Middle frontal gyrus (tissue), 1 donor: ENCODE data around the gene BIN1.
A peak's percentile ranks its signal among the peaks of the same experiment; 100 is the strongest.

Source experiments
- DNase-seq: peaks from one replicate; pipeline ENCODE4 v3.0.0-alpha.2; 2015; ENCODE audit warnings: low spot score; ENCODE audit errors: extremely low spot score

BIN1 gene

DNA sequence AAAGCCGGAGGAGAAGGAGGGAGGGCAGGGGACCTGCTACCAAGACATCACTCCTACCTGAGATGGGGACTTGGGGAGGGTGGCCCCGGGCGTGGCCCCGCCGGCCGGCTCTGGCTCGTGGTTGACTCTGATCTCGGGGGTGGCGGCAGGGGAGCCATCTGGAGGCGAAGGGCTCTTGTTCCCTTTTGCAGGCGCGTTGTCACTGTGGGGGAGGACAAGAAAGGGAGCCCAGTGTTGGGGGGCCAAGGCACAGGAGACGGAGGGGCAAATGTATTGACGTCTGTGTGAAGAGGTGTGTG, 48.1 kb downstream of the BIN1 start:
- DNase-seq: no peak

GRCh38 chr2:127058246-127058953, 48.6 kb downstream of the BIN1 start:
- no peak for DNase-seq

- DNase-seq: no peak
Measured at GRCh38 chr2:127057371-127058245, 49.3 kb downstream of the BIN1 start.

DNA sequence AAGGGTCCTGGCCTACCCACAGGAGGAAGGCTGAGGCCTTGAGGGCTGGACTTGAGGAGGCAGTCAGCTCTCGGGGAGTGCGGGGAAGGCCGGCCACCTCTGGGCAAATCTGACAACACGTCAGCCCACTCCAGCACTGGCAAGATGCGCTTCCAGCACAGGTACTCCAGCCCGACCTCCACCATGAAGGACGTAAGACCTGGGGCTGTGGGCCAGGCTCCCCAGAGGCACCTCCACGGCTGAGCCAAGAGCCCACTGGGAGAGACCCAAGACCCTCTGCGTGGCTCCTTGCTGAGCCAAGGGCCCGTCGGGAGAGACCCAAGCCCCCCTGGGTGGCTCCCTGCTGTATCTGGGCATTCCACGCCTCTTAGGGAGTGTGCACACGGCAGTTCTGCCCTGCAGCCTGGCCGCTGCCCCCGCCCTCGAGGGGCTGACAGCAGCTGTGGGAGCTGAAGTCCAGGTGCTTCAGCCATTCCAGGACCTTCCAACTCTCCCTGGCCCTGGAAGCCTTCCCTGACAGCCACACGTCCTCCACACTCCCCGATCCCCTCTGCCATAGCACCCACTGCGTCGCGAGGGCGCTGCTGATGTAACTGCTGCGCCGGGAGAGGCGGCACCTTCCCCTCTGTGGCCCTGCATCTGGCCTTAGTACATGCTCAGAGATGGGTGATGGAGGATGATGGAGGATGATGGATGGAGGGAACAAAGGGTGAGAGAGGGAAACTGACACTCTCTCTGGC, 50.2 kb downstream of the BIN1 start:
- DNase-seq: no peak

- DNase-seq: no peak
Measured at GRCh38 chr2:127056086-127056485, 50.9 kb downstream of the BIN1 start.

DNA sequence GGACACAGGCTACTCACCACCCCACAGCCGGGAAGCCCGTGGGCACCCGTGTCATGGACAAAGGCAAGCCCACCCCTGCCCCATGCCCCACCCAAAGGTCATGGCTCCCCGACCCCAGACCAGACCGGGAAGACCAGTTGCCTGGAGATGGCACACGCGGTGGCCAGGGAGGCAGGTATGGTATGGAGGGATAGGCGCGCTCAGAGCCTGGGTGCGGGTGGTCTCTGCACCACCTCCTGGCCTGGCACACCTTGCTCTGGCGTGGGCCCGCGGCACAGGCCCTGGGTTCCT, 51.2 kb downstream of the BIN1 start:
- DNase-seq: no peak

GRCh38 chr2:127054996-127055785, 51.8 kb downstream of the BIN1 start:
- no peak for DNase-seq

- DNase-seq: no peak
Measured at GRCh38 chr2:127054604-127054930, 52.4 kb downstream of the BIN1 start.

GRCh38 chr2:127053731-127054603, 53.0 kb downstream of the BIN1 start:
- no peak for DNase-seq

DNA sequence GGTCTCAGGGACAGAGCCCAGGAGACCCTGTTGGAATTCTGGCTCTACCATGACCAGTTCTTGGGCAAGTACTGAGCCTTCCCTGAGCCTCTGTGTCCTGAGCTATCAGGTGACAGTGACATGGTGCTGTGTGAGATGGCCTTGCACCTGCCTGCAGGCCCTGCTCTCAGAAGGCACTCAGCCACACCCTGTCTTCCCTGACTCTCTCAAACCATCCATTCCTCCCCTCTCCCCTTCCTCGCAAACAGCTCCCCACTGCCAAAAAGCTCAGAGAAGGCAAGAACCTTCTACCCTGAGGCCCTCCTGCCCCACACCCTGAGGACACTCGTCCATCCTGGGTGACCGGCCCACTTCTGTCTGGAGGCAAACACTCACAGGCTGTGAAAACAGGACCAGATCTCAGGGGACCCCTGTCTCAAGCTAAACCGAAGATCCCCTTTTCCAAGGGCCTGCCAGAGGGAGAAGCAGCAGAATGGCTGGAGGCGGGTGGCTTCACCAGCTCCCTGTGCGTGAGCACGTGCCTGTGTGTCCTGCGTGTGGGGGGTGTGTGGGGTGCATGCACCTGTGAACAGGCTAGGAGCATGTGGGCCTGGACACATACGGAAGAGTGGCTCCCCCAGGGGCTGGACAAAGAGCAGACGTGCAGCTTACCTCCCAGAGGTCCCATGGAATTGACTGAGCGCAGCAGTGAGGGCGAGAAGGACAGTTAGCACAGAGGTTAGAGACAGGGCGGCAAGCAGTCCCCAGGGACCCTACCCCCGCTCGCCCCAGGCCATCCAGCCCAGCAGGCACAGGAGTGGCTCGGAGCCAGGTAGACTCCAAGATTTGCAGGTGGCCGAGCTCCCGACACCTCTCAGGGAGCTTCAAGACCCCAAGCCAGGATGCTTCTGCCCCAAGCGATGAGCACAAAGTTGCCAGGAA, 53.9 kb downstream of the BIN1 start:
- no peak for DNase-seq

DNA sequence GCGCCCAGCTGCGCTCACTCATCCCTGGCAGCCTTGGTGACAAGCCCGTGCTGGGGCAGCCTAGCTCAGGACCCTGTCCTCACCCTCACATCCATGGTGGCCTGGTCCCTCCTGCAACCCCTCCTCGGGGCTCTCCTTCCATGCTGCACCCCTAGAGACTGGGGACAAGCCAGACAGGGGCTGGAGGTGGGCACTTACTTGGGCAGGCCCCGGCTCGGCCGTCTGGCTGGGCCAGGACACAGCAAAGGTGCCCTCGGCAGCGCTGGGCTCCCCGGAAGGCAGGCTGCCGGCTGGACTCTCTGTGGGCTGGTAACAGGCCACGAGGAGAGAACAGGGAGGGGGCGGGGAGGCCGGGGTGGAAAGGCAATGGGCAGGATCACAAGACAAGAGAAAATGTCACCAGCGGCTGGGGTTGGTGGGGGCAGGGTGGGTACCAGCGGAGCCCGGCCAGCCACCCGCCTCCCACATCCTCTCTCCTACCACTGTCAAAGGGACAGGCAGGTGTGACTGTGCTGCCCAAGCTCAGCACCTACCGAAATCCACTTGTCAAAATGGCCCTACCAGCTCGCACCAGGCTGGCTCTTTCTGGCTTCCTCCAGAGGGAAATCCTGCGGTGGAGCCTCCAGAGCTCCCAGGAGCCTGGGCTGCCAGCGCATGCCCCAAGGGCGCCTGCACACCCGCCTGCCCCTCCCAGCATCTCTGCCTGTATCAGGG, 54.7 kb downstream of the BIN1 start:
- no peak for DNase-seq

DNA sequence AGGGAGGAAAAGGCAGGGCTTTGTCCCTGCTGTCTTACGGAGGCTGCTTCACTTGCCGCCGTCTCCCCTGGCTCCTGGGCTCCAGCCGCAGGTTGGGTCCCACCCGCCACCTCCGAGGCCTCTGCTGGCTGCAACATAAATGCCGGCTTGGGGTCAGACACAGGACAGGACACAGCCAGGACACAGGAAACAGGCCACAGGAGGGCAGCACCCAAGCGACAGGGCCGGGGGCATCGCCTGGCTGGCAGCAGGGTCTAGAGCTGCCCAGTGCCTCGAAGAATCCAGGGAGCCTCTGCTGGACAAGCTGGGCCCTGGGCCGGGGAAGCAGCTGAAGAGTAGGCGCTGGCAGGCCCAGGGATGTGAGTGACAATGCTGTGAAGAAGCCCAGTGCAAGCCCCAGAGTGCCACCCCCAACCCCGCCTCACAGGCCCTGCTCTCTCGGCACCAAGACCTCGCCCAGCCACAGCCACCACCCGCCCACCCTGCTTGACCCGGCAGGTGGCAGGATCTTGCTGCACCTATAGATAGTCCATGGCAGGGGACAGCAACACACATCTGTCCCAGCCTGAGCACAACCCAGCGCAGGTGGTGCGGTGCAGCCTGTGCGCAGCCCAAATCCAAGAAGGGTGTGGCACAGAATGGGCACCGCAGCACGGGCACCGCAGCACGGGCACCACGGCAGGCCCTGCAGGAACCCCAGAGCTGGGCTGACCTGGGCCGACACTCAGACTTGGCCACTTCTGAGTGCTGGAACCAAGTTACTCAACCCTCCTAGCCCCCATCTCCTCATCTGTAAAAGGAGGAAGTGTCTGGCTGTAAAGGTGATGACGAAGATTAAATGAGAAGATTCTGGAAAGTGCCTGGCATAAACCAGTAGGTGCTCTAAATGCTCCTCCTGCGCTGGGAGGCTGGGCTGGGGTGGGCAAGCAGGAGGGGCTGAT, 55.6 kb downstream of the BIN1 start:
- no peak for DNase-seq

GRCh38 chr2:127050803-127051115, 56.2 kb downstream of the BIN1 start:
- no peak for DNase-seq

DNA sequence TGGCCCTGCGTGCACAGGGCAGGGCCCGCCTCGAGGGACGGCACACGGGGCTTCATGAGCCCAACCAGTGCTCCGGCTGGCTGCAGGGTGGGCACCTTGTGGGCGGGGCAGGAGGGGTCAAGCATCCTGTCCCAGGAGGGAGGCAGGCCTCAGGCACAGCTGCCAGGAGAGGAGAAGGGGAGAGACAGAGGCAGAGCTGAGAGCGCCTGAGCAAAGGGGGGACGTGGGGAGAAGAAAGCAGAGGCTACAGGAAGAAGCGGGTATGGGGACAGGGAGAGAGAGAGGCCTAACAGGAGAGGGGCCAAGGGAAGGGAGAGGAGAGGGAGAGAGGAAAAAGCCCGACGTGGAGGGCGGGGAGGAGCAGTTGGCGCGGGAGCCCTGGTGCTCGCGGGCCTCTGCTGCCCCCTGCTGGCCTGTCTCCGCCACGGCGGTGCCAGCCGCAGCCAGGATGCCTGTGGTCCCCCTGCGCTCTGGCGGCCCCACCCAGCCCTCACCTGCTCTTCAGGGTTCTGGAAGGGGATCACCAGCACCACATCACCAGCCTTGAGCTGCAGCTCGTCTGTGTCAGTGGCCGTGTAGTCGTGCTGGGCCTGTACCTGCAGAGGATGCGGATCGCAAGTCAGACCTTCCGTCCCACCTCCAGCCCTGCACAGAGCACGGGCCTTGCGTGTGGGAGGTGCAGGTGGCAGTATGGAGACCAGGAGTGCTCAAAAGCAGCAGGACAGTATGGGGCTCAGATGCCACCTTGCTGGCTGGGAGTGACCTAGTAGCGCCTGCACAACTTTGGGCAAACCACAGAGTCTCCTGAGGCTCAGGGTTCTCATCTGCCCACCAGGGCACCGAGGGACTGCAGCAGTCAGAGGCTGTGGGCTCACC, 56.8 kb downstream of the BIN1 start:
- peak; percentile 35 for DNase-seq

DNA sequence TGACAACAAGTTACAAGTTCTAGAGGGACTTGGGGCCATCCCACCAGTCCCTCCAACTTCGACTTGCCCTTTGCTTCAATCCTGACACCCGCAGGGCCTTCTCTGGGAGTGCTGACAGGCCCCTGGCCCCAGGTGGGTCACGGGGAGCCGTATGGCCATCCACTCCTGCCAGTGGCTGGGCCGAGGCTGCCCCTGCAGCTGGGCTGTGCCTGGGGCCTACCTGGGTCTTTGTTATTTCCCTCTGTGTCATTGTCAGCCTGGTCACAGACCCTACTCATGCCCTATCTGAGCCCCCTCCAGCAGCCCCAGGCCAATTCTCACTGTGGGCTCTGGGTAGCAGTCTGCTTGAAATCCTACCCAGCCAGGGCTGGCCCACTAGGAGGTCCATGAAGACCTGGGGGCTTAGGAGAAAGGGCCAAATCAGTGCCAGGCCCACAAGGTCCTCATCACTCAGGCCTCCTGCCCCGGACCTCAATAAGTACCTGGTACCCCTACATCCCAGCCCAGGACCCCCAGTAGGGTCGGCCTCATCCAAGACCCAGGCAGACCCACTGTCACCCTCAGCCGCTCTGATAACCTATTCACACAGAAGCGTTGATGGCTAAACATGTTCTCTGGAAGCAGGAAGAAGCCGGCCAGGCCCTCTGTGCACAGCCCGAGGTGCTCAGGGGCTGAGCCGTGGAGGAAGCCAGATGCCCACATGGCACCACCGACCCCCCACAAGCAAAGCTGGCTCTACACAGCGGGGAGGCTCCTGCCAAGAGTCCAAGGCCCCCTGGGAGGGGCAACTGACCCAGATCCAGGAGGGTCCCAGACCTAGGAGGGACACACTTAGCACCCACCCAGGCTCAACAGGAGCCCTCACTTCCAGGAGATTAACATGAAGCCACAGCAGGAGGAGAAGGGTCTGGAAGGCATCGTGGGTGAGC, 57.7 kb downstream of the BIN1 start:
- DNase-seq: no peak

DNA sequence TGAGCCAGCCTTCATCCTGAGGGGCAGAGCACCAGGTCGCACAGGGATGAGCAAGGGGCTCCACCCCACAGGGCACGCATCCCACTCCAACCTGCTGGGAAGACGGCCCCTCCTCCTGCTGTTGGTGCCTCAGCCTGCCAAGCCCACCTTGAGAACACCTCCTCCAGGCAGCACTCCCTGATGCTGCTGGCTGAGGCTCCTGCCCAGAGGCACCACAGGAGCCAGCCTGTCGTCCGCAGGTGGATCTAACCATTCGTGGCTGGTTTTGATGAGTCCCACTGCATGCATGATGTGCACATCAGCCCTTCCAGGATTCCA, 58.4 kb downstream of the BIN1 start:
- DNase-seq: no peak
